Stimulated activated CD8-positive, alpha-beta memory T cell treated with anti-CD3 and anti-CD28 coated beads, Interleukin-15, amount 100 ng/mL, for 48 hours (primary cell): ENCODE measurements around the gene TMEM121.

Source experiments
- DNase-seq, 2 donors: peaks; one replicate each; pipeline ENCODE4 v3.0.0-alpha.2; 2020; ENCODE audit warnings: low read depth in 2 of 2

The TMEM121 gene

DNA sequence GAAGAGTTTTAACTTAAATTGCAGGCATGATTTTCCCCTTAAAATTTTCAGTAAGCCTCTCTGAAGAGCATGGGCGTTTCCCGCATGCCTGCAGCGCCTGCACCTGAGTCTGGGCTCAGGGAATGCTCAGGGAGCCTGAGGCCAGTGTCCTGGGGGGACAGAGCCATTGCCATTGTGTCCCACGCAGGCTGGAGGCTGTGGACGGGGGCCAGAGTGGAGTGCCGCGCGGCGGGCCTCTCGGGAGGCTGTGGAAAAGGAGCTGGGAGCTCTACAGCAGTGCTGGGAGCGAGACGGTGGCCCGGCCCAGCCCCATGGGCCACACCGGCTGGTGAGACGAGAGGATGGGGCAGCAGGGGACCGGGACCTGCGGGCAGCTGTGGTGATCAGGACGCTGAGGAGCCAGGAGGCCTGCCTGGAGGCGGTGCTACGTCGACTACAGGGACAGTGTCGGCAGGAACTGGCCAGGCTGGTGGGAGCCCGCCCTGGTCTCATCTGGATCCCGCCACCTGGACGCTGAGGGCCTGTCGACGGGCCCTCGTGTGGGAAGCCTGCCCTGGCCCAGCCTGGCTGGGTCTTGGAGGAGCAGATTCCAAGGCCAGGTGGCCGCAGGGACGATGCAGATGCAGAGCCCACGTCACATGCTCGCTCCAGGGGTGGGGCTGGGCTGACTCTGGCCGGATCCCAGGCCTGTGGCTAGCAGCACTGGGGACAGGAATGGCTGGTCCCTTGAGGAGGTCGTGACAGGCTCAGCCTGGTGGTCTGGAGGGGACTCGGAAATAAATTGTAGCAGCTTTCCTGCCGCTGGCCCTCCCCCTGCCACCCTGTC is 27.7 kb upstream of the TMEM121 start:
- no peak for DNase-seq

GRCh38 chr14:105499256-105500035 is 26.9 kb upstream of the TMEM121 start:
- DNase-seq = no peak

DNA sequence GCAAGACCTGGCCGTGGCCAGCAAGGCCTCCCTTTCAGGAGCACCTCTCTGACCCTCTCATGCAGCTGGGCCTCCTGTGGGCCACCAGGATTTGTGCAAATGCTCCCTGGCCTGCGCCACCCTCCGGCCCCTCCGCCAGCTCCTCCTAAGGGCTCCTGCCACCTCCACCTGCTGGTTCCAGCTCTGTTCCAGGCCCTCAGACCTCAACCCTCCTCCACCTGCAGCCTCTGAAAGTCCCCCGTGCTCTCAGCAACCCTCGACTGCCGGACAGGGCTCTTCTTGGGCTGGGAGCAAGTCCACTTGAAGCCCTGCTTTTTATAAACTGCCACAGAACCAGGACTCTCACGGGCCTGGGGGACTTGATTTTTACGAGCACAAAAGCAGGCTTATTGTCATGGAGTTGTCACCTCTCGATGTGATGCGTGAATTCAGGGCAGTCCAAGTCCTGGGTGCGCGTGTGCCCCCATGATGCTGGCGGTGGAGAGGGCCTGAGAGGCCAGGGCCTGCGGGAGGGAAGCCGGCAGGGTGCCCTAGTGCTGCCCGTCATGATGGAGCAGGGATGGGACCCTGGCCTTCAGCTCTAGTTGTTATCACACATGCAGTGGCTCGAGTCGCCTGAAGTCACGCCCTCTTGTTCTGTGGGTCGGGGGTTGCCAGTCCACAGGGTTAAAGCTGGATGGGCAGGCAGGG is 26.2 kb upstream of the TMEM121 start:
- no peak for DNase-seq

- no peak for DNase-seq
Observed at GRCh38 chr14:105500726-105501101, 25.7 kb upstream of the TMEM121 start.

- no peak for DNase-seq
Observed at GRCh38 chr14:105501504-105502291, 24.7 kb upstream of the TMEM121 start.

GRCh38 chr14:105502446-105503295 is 23.7 kb upstream of the TMEM121 start:
- no peak for DNase-seq

GRCh38 chr14:105503296-105503640 is 23.1 kb upstream of the TMEM121 start:
- no peak for DNase-seq

DNA sequence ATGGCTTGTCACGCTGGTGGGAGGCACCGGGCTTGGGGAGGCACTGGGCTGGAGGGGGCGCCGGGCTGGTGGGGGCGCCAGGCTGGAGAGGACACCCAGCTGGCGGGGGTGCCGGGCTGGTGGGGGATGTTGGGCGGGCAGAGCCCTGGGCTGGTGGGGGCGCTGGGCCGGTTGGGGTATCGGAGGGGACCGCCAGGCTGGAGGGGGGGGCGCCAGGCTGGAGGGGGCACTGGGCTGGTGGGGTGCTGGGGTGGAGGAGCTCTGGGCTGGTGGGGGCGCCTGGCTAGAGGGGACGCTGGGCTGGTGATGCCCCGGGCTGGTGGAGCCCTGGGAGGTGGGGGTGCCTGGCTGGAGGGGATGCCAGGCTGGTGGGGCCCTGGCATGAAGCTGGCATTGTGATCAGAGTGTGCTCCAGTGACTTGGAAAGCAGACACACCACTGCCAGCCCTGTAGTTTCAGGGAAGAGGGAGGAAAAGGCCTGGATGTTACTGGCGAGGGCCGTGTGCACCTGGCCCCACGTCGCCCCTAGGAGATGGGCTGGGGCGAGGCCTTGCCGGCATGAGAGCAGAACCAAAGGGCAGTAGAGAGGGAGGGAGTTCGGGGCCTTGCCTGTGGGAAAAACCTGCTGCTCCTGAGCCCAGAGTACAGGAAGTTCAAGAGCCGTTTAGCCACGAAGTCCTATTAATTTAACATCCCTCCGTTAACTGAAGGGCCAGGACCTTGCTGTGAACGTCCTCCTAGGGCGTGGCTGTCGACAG is 22.3 kb upstream of the TMEM121 start:
- DNase-seq = no peak

- DNase-seq = no peak
Observed at GRCh38 chr14:105505101-105505500, 21.3 kb upstream of the TMEM121 start.

GRCh38 chr14:105507247-105507646 is 19.1 kb upstream of the TMEM121 start:
- no peak for DNase-seq

- no peak for DNase-seq
Observed at GRCh38 chr14:105508069-105508468, 18.3 kb upstream of the TMEM121 start.

DNA sequence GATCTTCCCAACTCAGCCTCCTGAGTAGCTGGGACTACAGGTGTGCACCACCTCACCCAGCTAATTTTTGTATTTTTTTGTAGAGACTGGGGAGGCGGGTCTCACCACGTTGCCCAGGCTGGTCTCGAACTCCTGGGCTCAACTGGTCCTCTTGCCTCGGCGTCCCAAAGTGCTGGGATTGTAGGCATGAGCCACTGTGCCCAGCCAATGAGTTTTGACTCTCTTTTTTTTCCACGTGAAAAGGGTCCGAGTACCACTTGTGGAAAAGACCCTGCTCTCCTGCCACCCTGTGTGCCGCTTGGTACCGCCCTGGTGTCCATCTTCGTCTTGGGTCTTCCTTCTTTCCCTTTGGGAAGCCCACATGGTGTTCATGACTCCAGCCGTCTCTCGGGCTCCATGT is 17.8 kb upstream of the TMEM121 start:
- DNase-seq = no peak

GRCh38 chr14:105517096-105517495 is 9.3 kb upstream of the TMEM121 start:
- no peak for DNase-seq

DNA sequence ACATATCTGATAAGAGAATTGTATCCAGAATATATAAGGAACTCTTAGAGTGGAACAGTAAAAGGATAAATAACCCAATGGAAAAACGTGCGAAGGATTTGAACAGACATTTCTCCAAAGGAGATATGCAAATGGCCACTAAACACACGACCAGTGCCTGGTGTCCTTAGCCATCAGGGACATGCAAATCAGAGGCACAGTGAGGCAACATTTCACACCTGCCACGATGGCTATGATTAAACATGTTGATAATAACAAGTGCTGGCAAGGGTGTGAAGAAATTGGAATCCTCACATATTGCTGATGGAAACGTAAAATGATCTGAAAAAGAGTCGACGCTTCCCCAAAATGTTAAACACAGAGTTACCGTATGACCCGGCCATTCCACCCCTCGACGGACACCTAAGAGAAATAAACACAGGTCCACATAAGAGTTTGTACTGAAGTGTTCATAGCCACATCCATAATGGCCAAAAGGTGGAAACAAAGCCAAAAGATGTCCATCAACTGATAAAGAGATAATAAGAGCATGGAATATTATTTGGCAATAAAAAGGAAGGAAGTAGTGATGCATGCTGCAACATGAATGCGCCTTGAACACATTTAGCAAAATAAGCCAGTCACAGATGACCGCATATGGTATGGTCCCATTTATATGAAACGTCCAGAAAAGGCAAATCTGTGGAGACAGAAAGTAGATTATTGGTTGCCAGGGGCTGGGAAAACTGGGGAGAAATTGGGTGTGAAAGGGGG is 6.3 kb upstream of the TMEM121 start:
- no peak for DNase-seq

- no peak for DNase-seq
Observed at GRCh38 chr14:105525326-105525725, 1.1 kb upstream of the TMEM121 start.

DNA sequence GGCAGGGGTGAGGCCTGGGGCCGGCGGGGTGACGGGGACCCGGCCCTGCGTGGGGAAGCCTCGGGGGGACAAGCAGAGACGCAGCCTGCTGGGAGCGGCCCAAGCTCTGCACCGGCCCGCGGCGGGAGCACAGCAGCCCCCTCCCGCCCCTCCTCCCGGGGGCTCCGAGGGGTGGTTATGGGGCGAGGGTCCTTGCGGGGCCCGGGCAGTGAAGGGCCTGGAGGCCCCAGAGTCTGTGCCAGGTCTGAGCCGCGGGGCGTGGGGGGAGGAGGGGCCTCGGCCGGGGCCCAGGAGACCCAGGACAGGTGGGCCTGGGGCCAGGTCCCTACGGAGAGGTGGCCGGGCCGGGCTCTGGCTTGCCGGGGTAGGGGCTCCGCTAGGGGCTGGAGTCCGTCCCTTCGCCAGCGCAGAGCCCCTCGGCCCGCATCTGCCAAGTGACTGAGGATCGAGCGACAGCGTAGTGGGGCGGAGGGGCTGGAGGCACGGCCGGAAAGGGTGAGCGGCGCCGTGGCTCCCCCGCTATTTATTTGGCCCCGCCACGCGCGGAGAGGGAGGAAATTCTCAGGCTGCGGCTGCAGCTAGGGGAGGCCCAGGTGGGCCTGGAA is 495 bp downstream of the TMEM121 start:
- no peak for DNase-seq

DNA sequence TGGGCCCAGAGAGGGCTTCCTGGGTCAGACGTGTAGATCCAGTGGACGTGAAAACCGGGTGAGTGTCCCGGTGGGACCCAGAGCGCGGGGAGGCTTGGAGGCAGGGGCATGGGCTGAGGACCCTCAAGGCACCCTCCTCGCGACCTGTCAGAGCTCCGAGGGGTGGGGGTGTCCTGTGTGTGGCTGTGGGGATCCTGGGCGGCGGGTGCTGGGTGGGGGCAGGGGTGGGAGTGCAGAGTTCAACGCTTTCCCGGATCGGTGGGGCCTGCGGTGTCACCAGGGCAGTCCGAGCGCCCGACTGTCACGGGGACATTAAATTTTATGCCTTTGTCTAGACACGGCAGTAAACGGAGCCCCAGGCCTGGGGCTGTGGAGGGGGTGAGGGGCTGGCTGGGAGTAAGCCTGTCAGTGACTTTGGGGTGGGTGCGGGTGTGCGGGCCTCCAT is 1.0 kb downstream of the TMEM121 start:
- no peak for DNase-seq

DNA sequence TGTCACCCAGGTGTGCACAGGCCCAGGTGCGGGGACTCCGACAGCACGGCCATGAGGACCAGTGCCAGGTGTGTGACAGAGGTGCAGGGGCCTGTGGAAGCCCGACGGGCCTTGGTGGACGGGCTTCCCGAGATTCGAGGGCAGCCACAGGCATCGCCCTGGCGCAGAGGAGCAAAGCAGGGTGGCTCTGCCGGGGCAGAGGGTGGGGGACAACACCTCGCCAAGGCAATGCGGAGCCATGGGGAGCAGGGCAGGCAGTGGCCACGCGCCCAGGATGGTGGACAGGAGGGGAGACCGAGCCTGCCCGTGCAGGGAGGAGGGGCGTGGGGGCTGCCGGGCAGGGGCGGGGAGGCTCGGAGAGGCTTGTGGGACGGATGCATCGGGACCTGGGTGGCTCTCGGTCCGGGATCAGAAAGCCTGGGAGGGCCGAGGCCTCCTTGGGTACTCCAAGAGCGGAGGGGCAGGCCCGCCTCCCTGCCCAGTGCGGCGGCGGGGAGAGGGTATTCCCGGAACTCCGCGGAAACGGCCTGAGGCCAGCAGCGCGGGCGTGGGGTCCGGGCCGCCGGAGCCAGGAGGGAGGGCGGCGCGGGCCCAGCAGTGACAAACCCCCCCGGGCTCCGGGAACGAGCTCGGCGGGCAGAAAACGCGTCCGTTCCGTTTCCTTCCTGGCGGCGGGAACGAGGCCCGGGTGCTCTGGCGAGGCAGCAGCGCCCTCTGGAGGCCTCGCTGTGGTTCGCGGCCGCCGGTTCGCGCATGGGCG is 1.6 kb downstream of the TMEM121 start:
- DNase-seq = peak; percentile 69 to 71
